ENCODE measurements around the gene VIT.

The VIT gene

DNA sequence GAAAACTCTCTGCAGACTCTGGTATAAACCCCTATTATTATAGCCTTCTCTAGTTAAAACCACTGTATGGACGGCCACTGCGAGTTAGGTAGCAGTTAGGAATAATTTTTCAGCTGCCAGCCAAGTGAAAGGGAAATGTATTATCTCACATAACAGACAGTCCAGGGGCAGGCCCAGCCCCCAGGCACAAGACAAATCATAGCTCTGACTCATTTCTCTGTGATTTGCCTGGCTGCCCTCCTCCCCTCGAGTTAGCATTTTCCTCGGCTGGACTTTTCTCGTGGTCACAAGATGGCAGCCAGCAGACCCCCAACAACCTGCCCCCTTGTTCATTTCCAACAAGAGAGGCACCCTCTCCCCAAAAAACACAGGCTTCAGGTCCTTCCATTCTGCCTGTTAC is 10.5 kb downstream of the VIT start:
- TF ChIP-seq, protein P1, sequence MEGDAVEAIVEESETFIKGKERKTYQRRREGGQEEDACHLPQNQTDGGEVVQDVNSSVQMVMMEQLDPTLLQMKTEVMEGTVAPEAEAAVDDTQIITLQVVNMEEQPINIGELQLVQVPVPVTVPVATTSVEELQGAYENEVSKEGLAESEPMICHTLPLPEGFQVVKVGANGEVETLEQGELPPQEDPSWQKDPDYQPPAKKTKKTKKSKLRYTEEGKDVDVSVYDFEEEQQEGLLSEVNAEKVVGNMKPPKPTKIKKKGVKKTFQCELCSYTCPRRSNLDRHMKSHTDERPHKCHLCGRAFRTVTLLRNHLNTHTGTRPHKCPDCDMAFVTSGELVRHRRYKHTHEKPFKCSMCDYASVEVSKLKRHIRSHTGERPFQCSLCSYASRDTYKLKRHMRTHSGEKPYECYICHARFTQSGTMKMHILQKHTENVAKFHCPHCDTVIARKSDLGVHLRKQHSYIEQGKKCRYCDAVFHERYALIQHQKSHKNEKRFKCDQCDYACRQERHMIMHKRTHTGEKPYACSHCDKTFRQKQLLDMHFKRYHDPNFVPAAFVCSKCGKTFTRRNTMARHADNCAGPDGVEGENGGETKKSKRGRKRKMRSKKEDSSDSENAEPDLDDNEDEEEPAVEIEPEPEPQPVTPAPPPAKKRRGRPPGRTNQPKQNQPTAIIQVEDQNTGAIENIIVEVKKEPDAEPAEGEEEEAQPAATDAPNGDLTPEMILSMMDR (IDR thresholded peaks at IDR 0.05; ENCODE audit: low read depth, low read length) = no peak
- H3K4me3 ChIP-seq (replicated peaks in 1 of 2; ENCODE audit: low read depth in 2 of 2, low read length in 2 of 2) = no peak overlapping the region
- DNase-seq (ENCODE audit: low read depth in 2 of 2) = peak; percentile 43 to 65

DNA sequence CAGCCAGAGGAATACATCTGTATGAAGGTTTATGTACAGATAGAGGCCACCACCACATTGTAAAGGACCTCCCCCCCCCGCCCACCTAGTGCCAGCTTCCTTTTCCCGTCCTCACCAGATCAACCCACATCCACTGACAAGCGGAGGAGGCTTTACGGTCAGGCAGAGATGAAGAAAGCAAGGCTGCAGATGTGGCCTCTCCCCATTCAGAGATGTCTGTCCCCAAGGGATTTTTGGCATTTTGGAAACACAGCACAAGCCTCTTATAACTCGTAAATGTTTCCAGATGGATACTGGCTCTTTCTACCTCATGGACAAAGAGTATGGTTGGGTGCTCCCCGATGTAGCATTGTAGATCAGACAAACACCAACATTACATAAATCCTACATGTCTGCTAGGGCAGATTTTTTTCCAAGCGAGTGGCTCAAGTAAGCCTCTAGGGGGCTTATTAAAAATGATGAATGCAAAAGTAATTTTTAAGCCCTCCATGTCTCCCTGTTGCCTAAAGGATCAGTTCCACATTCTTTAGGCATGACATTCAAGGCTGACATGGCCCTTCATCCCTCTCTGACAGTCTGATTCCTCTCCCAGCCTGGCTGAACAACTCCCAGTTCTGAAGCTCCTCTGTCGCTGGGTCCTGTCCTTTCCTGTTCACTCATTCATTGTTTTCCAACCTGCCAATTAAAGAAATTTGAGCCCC is 11.7 kb downstream of the VIT start:
- TF ChIP-seq, protein P1 (IDR thresholded peaks at IDR 0.05; ENCODE audit: low read depth, low read length) = peak; percentile 36
- peak in 1 of 2 donors; percentile 65 for DNase-seq (ENCODE audit: low read depth in 2 of 2)
- H3K4me3 ChIP-seq (replicated peaks in 1 of 2; ENCODE audit: low read depth in 2 of 2, low read length in 2 of 2) = no peak overlapping the region

DNA sequence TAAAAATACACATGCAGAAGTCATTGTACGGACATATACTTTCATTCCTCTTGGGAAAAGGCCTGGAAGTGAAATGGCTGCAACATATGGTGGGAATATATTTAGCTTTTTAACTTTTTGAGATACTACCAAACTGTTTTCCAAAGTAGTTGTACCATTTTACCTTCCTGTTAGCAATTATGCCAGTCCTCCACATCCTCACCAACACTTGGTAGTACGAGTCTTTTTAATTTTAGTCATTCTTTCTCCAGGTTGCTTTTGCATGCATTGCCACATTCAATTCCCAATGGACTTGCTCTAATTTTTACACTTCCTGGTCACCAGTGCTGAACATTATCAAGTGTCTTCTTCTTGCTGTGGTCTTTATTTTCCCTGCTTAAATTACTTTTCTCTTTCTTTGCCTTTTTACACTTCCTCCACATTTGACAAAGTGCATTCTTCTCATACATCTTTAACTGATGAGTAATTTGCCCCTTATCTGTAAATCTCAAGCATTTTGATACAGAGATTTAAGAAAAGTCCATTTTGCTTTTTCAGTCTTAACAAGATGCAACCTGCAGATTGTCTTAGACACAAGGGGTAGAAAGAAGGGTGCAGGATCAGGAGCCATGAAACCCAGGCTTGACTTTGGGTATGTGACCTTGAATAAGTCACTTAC is 14.5 kb downstream of the VIT start:
- no peak for DNase-seq (ENCODE audit: low read depth in 2 of 2)
- no peak overlapping the region for H3K4me3 ChIP-seq (replicated peaks in 1 of 2; ENCODE audit: low read depth in 2 of 2, low read length in 2 of 2)
- TF ChIP-seq, protein P1 (IDR thresholded peaks at IDR 0.05; ENCODE audit: low read depth, low read length) = no peak

DNA sequence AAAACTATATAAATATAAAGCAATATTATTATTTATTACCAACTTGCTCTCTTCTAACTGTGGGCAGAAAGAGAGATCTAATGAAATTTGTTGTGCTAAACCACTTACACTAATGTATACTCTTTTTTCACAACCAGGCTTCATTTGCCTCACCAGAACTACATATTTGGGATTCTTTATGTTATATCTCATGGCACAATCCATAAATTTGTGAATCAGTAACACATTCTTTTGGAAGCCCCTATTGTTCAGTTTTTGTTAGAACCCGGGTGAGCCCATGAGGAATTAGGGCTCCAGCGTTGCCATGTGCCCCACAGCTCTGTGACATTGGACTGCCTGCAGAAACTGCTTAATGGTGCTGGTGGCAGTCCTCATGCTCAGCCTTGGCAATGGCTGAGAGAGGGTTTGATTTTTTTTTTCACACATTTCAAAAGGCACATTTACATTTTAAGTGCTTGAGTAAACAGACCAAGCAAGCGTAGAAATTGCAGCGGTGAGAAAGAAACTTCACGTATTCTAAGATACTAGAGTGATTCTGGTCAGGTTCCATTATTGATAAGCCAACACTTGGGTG is 15.3 kb downstream of the VIT start:
- no peak for DNase-seq (ENCODE audit: low read depth in 2 of 2)
- no peak overlapping the region for H3K4me3 ChIP-seq (replicated peaks in 1 of 2; ENCODE audit: low read depth in 2 of 2, low read length in 2 of 2)
- TF ChIP-seq, protein P1 (IDR thresholded peaks at IDR 0.05; ENCODE audit: low read depth, low read length) = no peak

DNA sequence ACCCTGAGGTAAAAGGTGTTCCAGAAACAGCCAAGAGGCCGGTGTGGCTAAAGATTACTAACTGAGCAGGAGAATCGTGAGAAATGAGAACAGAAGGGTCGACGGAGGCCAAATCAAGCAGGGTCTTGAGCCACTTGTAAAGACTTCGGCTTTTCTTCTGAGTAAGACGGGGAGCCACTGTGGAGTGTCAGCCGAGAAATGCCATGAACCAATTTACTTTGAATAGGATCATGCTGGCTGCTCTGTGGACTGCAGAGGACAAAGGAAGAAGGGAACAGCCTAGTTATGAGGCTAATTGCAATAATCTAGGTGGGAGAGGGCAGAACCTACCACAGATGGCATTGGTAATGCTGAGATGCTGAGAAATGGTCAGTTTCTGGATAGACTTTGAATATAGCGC is 16.8 kb downstream of the VIT start:
- H3K4me3 ChIP-seq (replicated peaks in 1 of 2; ENCODE audit: low read depth in 2 of 2, low read length in 2 of 2) = no peak overlapping the region
- no peak for DNase-seq (ENCODE audit: low read depth in 2 of 2)
- TF ChIP-seq, protein P1 (IDR thresholded peaks at IDR 0.05; ENCODE audit: low read depth, low read length) = no peak

DNA sequence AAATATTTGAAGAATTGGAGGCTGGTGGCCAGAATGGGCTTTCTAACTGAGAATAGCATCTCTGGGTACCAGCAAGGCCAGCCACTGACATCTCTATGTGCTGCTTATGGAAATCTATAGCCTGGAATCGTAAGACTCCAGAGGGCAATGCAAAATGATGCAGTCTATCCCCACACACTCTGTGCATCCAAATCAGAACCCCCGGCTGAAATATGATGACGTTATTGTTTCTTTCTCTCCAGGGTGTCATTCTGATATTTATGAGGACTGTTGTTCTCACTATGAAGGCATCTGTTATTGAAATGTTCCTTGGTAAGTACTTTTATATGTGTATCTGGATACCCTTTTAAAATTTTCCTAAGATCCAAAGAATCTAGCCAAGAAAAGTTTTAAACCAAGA is 19.6 kb downstream of the VIT start:
- DNase-seq (ENCODE audit: low read depth in 2 of 2) = no peak
- H3K4me3 ChIP-seq (replicated peaks in 1 of 2; ENCODE audit: low read depth in 2 of 2, low read length in 2 of 2) = no peak overlapping the region
- TF ChIP-seq, protein P1 (IDR thresholded peaks at IDR 0.05; ENCODE audit: low read depth, low read length) = no peak
